Measurements from ENCODE around the gene FANK1.
"Not testable (repeated sequence)": the region's sequence is repeated elsewhere in the genome, so short reads cannot be mapped to it uniquely, and the experiment has no call there.

FANK1 gene

DNA sequence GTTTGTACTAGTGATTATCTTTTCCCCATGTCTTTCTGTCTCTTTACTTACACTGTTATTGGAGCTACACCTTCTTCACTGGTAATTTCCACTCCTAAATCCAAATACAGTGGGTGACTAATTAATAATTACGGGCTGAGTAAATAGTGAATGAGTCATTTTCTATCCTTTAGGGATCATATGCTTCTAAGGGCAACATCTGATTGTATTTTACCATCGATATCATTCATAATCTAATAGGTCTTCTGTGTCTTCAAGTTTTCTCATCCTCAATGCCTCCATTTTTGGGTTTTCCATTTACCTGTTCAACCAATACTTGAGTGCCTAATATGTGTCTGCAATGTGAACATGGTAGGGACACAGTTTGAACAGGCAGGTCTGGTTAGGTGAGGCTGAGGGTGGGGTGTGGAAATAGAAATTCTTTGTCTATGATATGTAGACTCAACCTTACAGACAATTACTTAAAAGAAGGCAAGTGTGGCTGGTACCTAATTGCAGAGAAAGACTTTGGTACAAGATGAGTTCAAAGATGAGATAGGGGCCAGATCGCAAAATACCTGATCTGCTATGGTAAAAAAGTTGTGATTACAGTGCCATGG, 9.4 kb upstream of the FANK1 start:
- DNase-seq (ENCODE audit: low read depth in 1 of 2, low spot score in 1 of 2): no peak

- not testable (repeated sequence) for DNase-seq (ENCODE audit: low read depth in 1 of 2, low spot score in 1 of 2)
Observed at GRCh38 chr10:125889441-125889840, 6.9 kb upstream of the FANK1 start.

GRCh38 chr10:125892402-125892801, 4.0 kb upstream of the FANK1 start:
- not testable (repeated sequence) for DNase-seq (ENCODE audit: low read depth in 1 of 2, low spot score in 1 of 2)

- DNase-seq (ENCODE audit: low read depth in 1 of 2, low spot score in 1 of 2): not testable (repeated sequence)
Observed at GRCh38 chr10:125894176-125894575, 2.2 kb upstream of the FANK1 start.

DNA sequence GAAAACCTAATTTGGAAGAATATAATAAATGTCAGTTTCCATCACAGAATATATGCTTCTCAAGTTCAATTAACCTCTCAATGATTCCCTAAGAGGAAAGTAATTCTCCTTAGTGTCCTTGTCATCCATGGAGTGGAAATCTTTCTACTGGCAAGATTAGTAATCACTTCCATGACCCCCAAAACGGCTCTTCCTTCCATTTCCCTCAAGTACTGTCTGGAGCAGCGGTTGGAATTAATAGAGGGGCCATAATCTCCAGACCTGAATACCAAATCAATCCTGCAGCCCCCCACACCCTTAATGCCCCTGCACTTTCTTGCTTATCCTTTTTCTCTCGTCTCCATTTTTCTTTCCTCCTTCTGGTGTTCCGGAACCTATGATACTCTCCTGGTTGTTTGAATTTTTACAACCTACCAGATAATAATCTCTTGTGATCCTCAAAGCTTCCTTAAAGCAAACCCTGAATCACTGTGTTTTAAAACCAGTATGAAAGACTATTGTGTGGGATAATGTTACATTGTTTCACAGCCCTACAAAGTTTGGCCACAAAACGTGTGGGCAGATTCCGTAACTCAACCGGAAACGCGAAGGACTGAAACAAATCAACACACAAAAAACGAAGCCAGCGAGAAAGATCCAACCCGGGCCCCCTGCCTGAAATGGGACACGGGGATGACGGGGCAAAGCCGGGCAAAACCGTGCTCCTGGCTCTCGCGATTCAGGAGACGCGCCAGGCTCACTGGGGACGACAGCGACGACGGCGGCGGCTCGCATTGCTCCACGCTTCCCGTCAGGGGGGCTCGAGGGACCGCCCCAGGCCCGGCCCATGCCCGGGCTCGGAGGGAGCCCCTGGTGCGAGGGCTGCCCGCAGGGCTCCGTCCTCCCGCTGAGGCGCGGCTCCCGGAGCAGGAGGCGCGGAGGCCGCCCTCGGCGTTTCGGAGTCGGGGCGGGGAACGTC, 955 bp upstream of the FANK1 start:
- DNase-seq (ENCODE audit: low read depth in 1 of 2, low spot score in 1 of 2): peak; percentile 2 to 22

DNA sequence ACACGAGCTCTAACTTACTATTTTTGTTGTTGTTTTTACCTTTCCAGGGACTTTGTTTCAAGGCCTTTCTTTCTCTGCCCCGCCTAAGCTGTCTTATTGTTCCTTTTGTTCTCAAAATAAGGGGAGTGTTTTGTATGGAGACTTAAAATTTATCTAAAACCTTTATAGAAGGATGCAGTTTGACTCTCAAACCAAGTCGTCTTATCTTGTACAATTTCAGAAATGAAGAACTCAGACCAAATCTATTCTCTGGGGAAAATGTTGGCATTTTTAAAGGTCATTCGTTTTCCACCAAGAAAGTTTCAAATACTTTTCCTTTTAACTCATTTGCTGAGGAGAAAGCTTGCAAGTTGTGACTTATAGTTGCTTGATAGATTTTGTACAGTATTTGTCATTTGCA, 953 bp downstream of the FANK1 start:
- DNase-seq (ENCODE audit: low read depth in 1 of 2, low spot score in 1 of 2): not testable (repeated sequence)

GRCh38 chr10:125900963-125901362, 4.6 kb downstream of the FANK1 start:
- DNase-seq (ENCODE audit: low read depth in 1 of 2, low spot score in 1 of 2): not testable (repeated sequence)

- not testable (repeated sequence) for DNase-seq (ENCODE audit: low read depth in 1 of 2, low spot score in 1 of 2)
Observed at GRCh38 chr10:125903135-125903640, 6.8 kb downstream of the FANK1 start.

GRCh38 chr10:125905069-125905994, 9.0 kb downstream of the FANK1 start:
- not testable (repeated sequence) for DNase-seq (ENCODE audit: low read depth in 1 of 2, low spot score in 1 of 2)

DNA sequence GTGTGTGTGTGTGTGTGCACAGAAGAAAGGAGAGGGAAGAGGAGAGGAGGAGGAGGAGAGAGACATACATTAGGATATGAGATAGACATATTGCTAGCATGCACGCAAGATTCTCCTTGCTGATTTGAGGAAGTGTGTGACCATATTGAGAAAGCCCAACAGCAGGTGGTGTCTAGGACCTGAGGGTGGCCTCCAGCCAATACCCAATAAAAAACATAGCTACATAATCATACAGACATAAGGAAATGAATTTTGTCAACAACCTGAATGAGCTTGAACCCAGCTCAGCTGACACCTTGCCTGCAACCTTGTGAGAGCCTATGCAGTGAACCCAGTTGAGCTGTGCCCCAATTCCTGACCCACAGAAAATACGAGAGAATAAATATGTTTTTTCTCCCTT, 11.2 kb downstream of the FANK1 start:
- not testable (repeated sequence) for DNase-seq (ENCODE audit: low read depth in 1 of 2, low spot score in 1 of 2)

DNA sequence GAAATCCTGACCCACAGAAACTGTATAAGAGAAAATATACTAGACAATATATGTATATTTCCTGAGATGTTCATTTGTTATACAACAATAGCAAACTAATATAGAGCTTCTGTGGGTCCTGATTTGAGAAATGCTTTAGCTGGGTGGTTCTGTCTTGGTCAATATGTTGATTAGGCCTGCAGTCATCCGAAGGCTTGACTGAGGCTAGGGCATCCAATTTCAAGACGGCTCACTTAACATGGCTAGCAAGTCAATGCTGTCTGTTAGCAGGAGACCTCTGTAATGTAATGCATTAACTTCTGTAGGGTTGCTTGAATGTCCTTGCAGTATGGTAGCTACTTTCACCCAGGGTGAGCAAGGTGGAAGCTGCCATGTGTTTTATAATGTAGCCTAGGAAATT, 12.4 kb downstream of the FANK1 start:
- not testable (repeated sequence) for DNase-seq (ENCODE audit: low read depth in 1 of 2, low spot score in 1 of 2)

- not testable (repeated sequence) for DNase-seq (ENCODE audit: low read depth in 1 of 2, low spot score in 1 of 2)
Observed at GRCh38 chr10:125909491-125909890, 13.1 kb downstream of the FANK1 start.

DNA sequence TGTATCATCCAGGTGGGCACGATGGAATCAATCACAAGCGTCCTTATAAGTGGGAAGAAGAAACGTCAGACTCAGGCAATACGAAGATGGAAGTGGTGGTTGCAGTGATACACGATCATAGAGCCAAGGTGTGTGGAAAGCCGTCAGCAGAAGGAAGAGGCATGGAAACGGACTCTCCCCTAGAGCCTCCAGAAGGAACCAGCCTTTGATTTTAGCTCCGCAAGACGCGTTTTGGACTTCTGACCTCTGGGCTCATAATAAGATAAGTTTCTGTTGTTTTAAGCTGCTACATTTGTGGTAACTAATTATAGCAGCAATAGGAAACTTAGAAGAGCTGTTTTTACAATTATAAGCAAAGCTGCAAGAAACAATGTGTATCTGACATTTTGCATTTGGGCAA, 14.8 kb downstream of the FANK1 start:
- no peak for DNase-seq (ENCODE audit: low read depth in 1 of 2, low spot score in 1 of 2)

DNA sequence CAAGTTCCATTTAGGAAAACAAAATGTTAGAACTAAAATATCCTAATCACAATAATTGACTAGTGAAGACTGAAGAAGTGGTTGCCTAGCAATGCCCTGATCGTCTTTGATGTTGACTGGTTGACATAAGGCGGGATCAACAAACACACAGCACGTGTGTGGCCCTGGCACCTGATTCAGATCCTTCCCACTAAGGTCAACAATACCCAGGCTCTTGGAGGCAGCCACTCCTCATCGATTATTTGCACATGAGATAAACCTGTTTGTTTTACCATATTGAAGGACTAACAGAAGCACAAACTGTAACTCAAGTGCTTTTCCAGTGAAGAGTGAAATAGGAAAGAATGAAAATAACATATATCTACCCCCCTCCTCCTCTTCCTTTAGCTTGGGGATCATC, 15.6 kb downstream of the FANK1 start:
- DNase-seq (ENCODE audit: low read depth in 1 of 2, low spot score in 1 of 2): no peak

GRCh38 chr10:125913277-125913676, 16.9 kb downstream of the FANK1 start:
- not testable (repeated sequence) for DNase-seq (ENCODE audit: low read depth in 1 of 2, low spot score in 1 of 2)

DNA sequence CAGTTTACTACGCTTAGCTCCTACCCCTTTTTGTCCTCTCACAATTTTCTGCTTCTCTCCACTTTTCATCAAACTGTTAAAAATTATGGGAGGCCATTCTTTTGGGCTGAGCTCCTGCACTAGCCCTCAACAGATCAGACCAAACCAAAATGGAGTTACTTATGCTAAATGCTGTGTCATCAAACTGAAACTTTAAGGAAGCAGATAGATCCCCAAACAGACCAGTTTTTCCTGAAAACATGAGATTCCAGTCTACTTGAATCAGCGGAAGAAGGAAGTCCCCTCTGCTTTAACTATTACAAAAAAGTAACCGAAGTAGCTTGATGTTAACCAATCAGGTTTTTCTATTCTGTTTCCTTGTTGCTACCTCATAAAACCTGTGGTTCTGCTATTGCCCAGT, 20.6 kb downstream of the FANK1 start:
- no peak for DNase-seq (ENCODE audit: low read depth in 1 of 2, low spot score in 1 of 2)

DNA sequence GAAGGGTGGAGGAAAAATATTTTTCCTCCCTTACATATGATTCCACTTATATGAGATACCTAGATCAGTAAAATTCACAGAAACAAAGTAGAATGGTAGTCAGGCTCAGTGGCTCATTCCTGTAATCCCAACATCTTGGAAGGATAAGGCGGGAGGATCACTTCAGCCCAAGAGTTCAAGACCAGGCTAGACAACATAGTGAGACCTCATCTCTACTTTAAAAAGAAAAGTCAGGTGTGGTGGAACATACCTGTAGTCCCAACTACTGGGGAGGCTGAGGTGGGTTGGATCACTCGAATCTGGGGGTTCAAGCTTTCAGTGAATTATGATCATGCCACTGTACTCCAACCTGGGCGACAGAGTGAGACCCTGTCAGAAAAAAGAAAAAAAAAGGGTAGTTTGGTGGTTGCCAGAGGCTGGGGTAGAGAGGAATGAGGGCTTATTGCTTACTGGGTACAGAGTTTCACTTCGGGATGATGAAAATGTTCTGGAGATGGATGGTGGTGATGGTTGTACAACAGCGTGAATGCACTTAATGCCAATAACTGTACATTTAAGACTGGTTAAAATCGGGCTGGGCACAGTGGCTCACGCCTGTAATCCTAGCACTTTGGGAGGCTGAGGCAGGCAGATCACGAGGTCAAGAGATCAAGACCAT, 21.5 kb downstream of the FANK1 start:
- DNase-seq (ENCODE audit: low read depth in 1 of 2, low spot score in 1 of 2): not testable (repeated sequence)

DNA sequence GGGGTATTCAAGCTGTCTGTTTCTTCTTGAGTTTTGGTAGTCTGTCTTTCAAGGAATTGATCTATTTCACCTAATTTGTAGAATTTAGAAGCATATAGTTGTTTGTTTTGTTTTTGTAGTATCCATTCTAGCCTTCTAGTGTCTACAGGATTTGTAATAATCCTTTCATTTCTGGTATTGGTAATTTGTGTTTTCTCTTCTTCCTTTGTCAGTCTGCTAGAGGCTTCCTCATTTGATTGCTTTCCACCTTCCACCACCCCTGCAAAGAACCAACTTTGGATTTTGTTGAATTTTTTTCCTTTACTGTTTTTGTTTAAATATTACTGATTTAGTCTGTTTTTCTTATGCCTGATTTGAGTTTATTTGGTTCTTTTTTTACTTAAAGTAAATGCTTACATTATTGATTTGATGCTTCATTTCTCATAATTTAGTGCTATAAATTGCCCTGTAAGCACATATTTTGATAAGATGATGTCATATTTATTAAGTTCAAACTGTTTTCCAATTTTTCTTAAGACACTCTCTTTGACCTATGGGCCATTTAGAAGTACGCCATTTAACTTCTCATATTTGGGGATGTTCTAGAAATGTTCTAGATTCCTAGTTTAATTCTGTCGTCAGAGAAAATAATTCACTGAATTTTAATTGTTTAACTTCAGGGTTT, 25.4 kb downstream of the FANK1 start:
- DNase-seq (ENCODE audit: low read depth in 1 of 2, low spot score in 1 of 2): not testable (repeated sequence)

- no peak for DNase-seq (ENCODE audit: low read depth in 1 of 2, low spot score in 1 of 2)
Observed at GRCh38 chr10:125925262-125925834, 29.0 kb downstream of the FANK1 start.

GRCh38 chr10:125926247-125926646, 29.9 kb downstream of the FANK1 start:
- no peak for DNase-seq (ENCODE audit: low read depth in 1 of 2, low spot score in 1 of 2)

All from stimulated activated CD4-positive, alpha-beta T cell treated with anti-CD3 and anti-CD28 coated beads, Interleukin-15, amount 100 ng/mL, for 1 hour (primary cell).